ENCODE measurements around the gene LRRC8D. TPM values are rescaled to one million over a fixed set of nuclear protein-coding genes. Genes with fewer than 3 reads are reported as not detected.
A peak's percentile ranks its signal among the peaks of the same experiment; 100 is the strongest.

LRRC8D gene
- total RNA-seq, 2 experiments from 2014 or later, result 14.4 to 15.0 TPM

GRCh38 chr1:89837510-89837909 lies 16.7 kb downstream of the LRRC8D start:
- Mint-ChIP-seq H3K4me1 (ENCODE audit: low read depth) (peaks cover 9% of the 10 kb centered on the region), H3K27ac (no peak overlapping the region), H3K4me3 (no peak overlapping the region), H3K9me3 (no peaks in the 10 kb centered on the region), H3K36me3 (ENCODE audit: low read depth) (no peaks in the 10 kb centered on the region), H3K27me3 (ENCODE audit: low read depth) (no peaks in the 10 kb centered on the region)
- CTCF ChIA-PET, result no interaction called here
- no peak for DNase-seq
- intact Hi-C loops (cut with micrococcal nuclease), result no loop called here

DNA sequence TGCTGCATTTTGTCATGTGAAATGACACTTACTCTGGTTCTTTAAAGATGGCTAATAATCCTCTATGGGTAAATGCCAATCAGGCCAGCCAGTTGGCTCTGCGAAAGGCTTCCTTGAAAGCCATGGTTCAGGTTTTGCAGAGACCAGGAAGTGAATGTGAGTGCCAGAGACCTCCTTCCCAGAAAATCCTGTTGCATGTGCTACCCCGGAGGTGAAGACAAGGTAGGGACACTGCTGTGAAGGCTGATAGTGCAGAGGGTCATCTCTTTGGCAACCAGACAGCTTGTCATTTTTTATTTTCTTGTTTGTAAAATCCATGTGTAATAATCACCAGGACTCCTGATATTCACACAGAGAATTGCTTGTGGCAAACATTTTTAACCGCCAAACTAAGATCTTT lies 18.7 kb downstream of the LRRC8D start:
- no peak for DNase-seq
- Mint-ChIP-seq H3K4me3 (no peak overlapping the region), H3K9me3 (no peaks in the 10 kb centered on the region), H3K27me3 (ENCODE audit: low read depth) (no peaks in the 10 kb centered on the region), H3K4me1 (ENCODE audit: low read depth) (peaks cover 13% of the 10 kb centered on the region), H3K27ac (no peak overlapping the region), H3K36me3 (ENCODE audit: low read depth) (peaks cover 2% of the 10 kb centered on the region)
- CTCF ChIA-PET, result interaction anchor here (1.0 to 1.3 kb wide), 2 partner anchors 15 to 36 kb away, joined by 3 to 5 read pairs; no protein-coding TSS in a partner anchor
- intact Hi-C loops (cut with micrococcal nuclease), result no loop called here

- Mint-ChIP-seq H3K4me3 (no peak overlapping the region), H3K27ac (no peak overlapping the region)
- CTCF ChIA-PET, result interaction anchor here (1.1 to 2.1 kb wide), 2 partner anchors 79 to 145 kb away, joined by 3 to 9 read pairs; no protein-coding TSS in a partner anchor
Observed at GRCh38 chr1:89841507-89841906, 20.7 kb downstream of the LRRC8D start.

DNA sequence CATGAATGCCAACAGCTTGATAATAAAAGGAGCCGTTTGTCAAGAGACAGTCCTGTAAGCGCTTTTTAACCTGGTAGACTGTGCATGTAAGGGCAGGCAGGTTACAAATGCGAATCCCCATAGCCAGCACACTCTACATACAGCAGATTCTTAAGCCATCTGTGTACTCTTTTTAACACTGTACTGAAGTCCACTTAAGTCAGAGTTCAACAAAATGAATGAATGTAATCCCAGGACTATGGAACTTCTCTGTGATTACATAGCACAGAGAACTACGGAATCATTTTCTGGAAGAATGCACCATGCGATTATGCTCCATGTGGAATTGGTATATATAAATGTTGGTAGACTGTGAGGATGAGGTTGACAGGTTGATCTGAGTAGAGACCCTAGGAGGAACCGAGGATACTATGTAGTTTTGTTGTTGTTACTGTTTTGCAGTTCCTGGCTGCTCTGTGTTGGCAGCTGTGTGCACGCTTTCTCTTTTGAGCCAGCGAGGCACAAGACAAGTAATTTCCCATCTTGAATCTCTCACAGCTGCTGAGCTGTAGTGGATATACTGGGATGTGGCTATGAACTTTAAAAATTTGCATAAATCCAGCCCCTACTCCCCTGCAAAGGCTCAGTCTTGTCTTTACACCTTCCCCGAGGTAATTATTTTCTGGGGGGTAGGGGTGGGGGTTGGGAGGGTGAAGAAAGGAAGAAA lies 21.9 kb downstream of the LRRC8D start:
- Mint-ChIP-seq H3K27me3 (ENCODE audit: low read depth) (no peaks in the 10 kb centered on the region), H3K4me3 (peak overlapping the region; percentile 91), H3K9me3 (no peaks in the 10 kb centered on the region), H3K4me1 (ENCODE audit: low read depth) (peaks cover 39% of the 10 kb centered on the region), H3K27ac (peak overlapping the region; percentile 91), H3K36me3 (ENCODE audit: low read depth) (peaks cover 14% of the 10 kb centered on the region)
- intact Hi-C loops (cut with micrococcal nuclease), result loop anchor here (1.0 to 10.0 kb wide), 12 partner anchors 22 to 1712 kb away; partner anchors contain the start of genes CDC7, LRRC8B, LRRC8C and PKN2
- DNase-seq, result no peak
- CTCF ChIA-PET, result interaction anchor here (0.6 to 2.4 kb wide), 20 partner anchors 9 to 821 kb away, joined by 3 to 10 read pairs (median 6); no protein-coding TSS in a partner anchor

More at GRCh38 chr1:89841507-89841906, 20.7 kb downstream of the LRRC8D start:
- intact Hi-C loops (cut with micrococcal nuclease), result loop anchor here (5.0 to 10.0 kb wide), 6 partner anchors 209 to 1713 kb away; partner anchors contain the start of genes CDC7, LRRC8B, LRRC8C and PKN2
- DNase-seq, result no peak
- Mint-ChIP-seq H3K36me3 (ENCODE audit: low read depth) (peaks cover 12% of the 10 kb centered on the region), H3K4me1 (ENCODE audit: low read depth) (peaks cover 31% of the 10 kb centered on the region), H3K27me3 (ENCODE audit: low read depth) (no peaks in the 10 kb centered on the region), H3K9me3 (no peaks in the 10 kb centered on the region)

DNA sequence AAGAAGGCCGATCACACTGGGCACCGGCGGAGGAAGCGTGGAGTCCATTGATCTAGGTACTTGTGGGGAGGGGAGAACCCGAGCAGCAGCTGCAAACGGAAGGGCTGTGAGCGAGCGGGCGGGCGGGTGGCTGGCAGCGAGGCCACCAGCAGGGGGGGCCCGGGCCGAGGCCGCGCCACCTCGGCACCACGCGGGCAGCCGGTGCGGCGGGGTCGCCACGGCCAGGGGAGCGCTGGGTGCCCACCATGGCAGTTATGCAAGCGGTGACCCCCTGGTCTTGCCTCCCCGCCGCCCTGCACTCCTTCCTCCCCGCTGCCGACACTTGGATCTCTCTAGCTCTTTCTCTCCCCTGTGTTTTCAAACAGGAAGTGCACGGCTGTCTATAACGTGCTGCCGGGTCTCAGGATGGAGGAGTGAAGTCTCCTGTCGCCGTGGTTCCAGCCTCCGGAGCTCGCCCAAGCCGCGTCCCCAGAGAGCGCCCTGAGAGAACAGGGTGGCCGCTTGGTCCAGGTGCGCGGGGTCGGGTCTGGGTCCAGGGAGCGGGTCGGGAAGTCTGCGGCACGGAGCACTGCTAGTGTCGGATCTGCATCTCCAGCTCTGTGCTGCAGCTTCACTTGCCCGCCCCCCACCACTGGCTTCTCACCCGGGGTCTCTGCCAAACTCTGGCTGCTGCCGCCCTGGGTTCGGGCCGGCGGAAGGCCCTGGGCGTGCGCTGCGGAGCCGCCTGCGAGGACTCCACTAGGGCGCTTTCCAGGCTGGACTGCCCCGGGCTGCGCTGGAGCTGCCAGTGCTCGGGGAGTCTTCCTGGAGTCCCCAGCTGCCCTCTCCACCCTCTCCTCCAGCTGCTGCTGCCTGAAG lies 22.7 kb downstream of the LRRC8D start:
- Mint-ChIP-seq H3K27ac (peak overlapping the region; percentile 94), H3K4me1 (ENCODE audit: low read depth) (peaks cover 47% of the 10 kb centered on the region), H3K4me3 (peak overlapping the region; percentile 91), H3K36me3 (ENCODE audit: low read depth) (peaks cover 21% of the 10 kb centered on the region), H3K9me3 (no peaks in the 10 kb centered on the region), H3K27me3 (ENCODE audit: low read depth) (no peaks in the 10 kb centered on the region)
- intact Hi-C loops (cut with micrococcal nuclease), result loop anchor here (1.0 to 10.0 kb wide), 17 partner anchors 12 to 1711 kb away; partner anchors contain the start of genes CDC7, LRRC8B, LRRC8C and PKN2
- DNase-seq, result peak; percentile 86
- CTCF ChIA-PET, result interaction anchor here (0.6 to 2.4 kb wide), 18 partner anchors 8 to 822 kb away, joined by 3 to 10 read pairs (median 6); no protein-coding TSS in a partner anchor

DNA sequence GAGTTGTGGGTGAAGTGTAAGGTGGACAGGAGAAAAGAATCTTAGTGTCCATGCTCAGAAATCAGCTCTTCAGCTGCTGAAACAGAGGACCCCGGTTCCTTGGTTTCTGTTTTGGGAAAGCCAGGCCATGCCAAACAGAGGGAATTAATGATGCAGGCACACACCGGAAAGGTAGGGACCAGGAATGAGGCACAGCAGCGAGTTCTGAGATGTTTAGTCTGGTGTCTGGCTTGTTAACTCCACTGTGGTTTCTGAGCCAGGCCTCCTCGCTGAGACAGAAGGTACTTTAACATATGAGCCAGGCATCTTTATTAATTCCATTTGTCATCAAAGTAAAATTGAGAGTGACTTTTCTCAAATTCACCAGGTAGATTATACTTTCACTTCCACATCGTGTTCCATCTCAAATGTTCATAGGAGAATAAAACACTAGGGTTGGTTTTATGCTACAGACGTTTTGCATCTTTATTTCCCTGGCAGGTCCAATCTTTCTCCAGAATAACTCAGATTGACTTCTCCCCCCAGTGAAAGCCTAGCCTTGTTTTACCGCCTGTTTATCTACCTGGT lies 23.5 kb downstream of the LRRC8D start:
- peak overlapping the region; percentile 94 for H3K27ac Mint-ChIP-seq
- intact Hi-C loops (cut with micrococcal nuclease), result loop anchor here (1.0 to 10.0 kb wide), 11 partner anchors 11 to 1710 kb away; partner anchors contain the start of genes CDC7, LRRC8B, LRRC8C and PKN2
- H3K4me1 Mint-ChIP-seq (ENCODE audit: low read depth), result peaks cover 52% of the 10 kb centered on the region
- CTCF ChIA-PET, result interaction anchor here (0.6 to 2.4 kb wide), 8 partner anchors 10 to 143 kb away, joined by 3 to 9 read pairs (median 8); no protein-coding TSS in a partner anchor
- peak; percentile 73 for DNase-seq
- peak overlapping the region; percentile 91 for H3K4me3 Mint-ChIP-seq
- no peaks in the 10 kb centered on the region for H3K27me3 Mint-ChIP-seq (ENCODE audit: low read depth)
- no peaks in the 10 kb centered on the region for H3K9me3 Mint-ChIP-seq
- peaks cover 22% of the 10 kb centered on the region for H3K36me3 Mint-ChIP-seq (ENCODE audit: low read depth)

DNA sequence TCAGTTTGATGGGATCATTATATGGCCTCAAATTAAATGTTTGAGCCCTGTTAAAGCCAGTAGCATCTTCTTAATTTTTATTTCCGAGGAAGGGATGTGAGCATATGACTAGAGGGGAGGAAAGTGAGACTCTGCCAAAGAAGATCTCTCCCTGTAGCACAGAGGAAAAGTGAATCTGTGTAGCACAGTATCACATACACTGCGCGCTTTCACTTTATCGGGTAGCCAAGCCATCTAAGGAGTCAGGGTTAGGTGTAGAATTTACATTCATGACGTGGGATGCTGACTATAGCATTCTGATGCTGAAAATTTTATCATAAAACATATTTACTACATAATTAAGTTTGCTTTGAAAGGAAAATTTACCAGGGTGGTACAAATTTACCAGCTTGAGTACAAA lies 24.0 kb downstream of the LRRC8D start:
- Mint-ChIP-seq H3K4me1 (ENCODE audit: low read depth) (peaks cover 55% of the 10 kb centered on the region), H3K27ac (peak overlapping the region; percentile 94), H3K36me3 (ENCODE audit: low read depth) (peaks cover 22% of the 10 kb centered on the region), H3K27me3 (ENCODE audit: low read depth) (no peaks in the 10 kb centered on the region), H3K9me3 (no peaks in the 10 kb centered on the region), H3K4me3 (peak overlapping the region; percentile 91)
- CTCF ChIA-PET, result no interaction called here
- intact Hi-C loops (cut with micrococcal nuclease), result loop anchor here (1.0 to 10.0 kb wide), 11 partner anchors 10 to 1710 kb away; partner anchors contain the start of genes CDC7, LRRC8B, LRRC8C and PKN2
- DNase-seq, result peak; percentile 49

DNA sequence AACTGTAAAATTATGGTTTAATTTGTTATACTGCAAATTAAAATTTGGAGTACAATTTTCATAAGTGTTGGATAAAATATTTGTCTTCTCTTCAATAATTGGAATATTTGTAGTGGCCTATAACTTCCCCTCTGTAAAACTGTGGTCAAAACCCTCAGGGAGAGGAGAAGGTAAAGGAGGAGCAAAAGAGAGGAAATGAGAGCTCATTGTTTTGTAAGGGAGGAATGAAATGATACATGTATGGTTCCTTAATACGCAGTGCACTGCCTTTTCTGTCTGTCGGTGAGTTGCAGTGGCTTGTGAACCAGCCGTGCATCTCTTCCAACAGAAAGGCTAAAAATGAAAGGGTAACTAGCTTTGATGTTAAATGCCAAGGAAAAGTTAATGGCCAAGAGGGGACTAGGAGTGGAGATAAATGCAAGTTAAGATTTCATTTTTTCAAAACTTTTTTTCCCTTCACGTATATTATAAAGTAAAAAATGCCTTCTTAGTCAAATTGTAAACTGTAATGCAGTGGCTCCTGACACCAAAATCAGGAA lies 26.4 kb downstream of the LRRC8D start:
- H3K4me1 Mint-ChIP-seq (ENCODE audit: low read depth), result peaks cover 62% of the 10 kb centered on the region
- H3K27ac Mint-ChIP-seq, result peak overlapping the region; percentile 30
- no peaks in the 10 kb centered on the region for H3K9me3 Mint-ChIP-seq
- intact Hi-C loops (cut with micrococcal nuclease), result loop anchor here (10.0 kb wide), 4 partner anchors 1162 to 1708 kb away; partner anchors contain the start of genes CDC7, PKN2 and ZNF644
- H3K4me3 Mint-ChIP-seq, result peak overlapping the region; percentile 40
- CTCF ChIA-PET, result interaction anchor here (0.7 to 1.7 kb wide), 2 partner anchors 25 to 46 kb away, joined by 4 read pairs; no protein-coding TSS in a partner anchor
- no peak for DNase-seq
- peaks cover 30% of the 10 kb centered on the region for H3K36me3 Mint-ChIP-seq (ENCODE audit: low read depth)
- no peaks in the 10 kb centered on the region for H3K27me3 Mint-ChIP-seq (ENCODE audit: low read depth)

GRCh38 chr1:89850844-89851415 lies 30.1 kb downstream of the LRRC8D start:
- no peak for DNase-seq
- CTCF ChIA-PET, result interaction anchor here (0.6 to 1.3 kb wide), 6 partner anchors 8 to 726 kb away, joined by 3 to 7 read pairs (median 4); no protein-coding TSS in a partner anchor
- H3K4me1 Mint-ChIP-seq (ENCODE audit: low read depth), result peaks cover 40% of the 10 kb centered on the region
- H3K36me3 Mint-ChIP-seq (ENCODE audit: low read depth), result peaks cover 20% of the 10 kb centered on the region
- intact Hi-C loops (cut with micrococcal nuclease), result no loop called here
- no peak overlapping the region for H3K27ac Mint-ChIP-seq
- no peak overlapping the region for H3K4me3 Mint-ChIP-seq
- no peaks in the 10 kb centered on the region for H3K9me3 Mint-ChIP-seq
- no peaks in the 10 kb centered on the region for H3K27me3 Mint-ChIP-seq (ENCODE audit: low read depth)

GRCh38 chr1:89854140-89854539 lies 33.3 kb downstream of the LRRC8D start:
- no peaks in the 10 kb centered on the region for H3K27me3 Mint-ChIP-seq (ENCODE audit: low read depth)
- DNase-seq, result no peak
- no peak overlapping the region for H3K4me3 Mint-ChIP-seq
- H3K36me3 Mint-ChIP-seq (ENCODE audit: low read depth), result peaks cover 8% of the 10 kb centered on the region
- intact Hi-C loops (cut with micrococcal nuclease), result loop anchor here (2.0 kb wide), 2 partner anchors 141 to 307 kb away; partner anchors contain the start of gene ZNF326
- H3K4me1 Mint-ChIP-seq (ENCODE audit: low read depth), result peaks cover 18% of the 10 kb centered on the region
- H3K9me3 Mint-ChIP-seq, result no peaks in the 10 kb centered on the region
- CTCF ChIA-PET, result interaction anchor here (0.7 to 1.3 kb wide), 2 partner anchors 11 to 237 kb away, joined by 3 to 4 read pairs; no protein-coding TSS in a partner anchor
- no peak overlapping the region for H3K27ac Mint-ChIP-seq
